HEK293 (cell line): Measurements from ENCODE around the gene MYEF2.

Source experiments
- CTCF ChIP-seq: fragments of 450-650 bp; formaldehyde crosslinking; IDR thresholded peaks from 2 replicates; pipeline ENCODE4 v1.5.1; 2016; ENCODE audit warnings: missing biosample characterization, missing genetic modification characterization
- GFI1B ChIP-seq: fragments of 450-650 bp; formaldehyde crosslinking; IDR thresholded peaks from 2 replicates; pipeline ENCODE4 v1.5.1; 2016; ENCODE audit warnings: missing biosample characterization, missing genetic modification characterization
- HOXC10 ChIP-seq: sonication (generic); formaldehyde crosslinking; IDR thresholded peaks from 2 replicates; pipeline ENCODE4 v1.8.1; 2023; ENCODE audit warnings: mild to moderate bottlenecking, missing genetic modification reagents
- MYNN ChIP-seq: fragments of 450-650 bp; formaldehyde crosslinking; IDR thresholded peaks from 2 replicates; pipeline ENCODE4 v1.5.1; 2016; ENCODE audit warnings: missing biosample characterization, missing genetic modification characterization, borderline replicate concordance
- ZIC2 ChIP-seq: fragments of 450-650 bp; formaldehyde crosslinking; IDR thresholded peaks from 2 replicates; pipeline ENCODE4 v1.5.1; 2016; ENCODE audit warnings: missing biosample characterization, missing genetic modification characterization
- ZNF221 ChIP-seq: fragments of 450-650 bp; formaldehyde crosslinking; IDR thresholded peaks from 2 replicates; pipeline ENCODE4 v1.5.1; 2017; ENCODE audit warnings: missing biosample characterization, missing genetic modification characterization, borderline replicate concordance
- ZNF23 ChIP-seq: fragments of 450-650 bp; formaldehyde crosslinking; IDR thresholded peaks from 2 replicates; pipeline ENCODE4 v1.5.1; 2016; ENCODE audit warnings: missing biosample characterization, missing genetic modification characterization, borderline replicate concordance
- ZNF530 ChIP-seq: fragments of 450-650 bp; formaldehyde crosslinking; IDR thresholded peaks from 2 replicates; pipeline ENCODE4 v1.5.1; 2016; ENCODE audit warnings: low read depth, missing biosample characterization, missing genetic modification characterization
- ZNF549 ChIP-seq: fragments of 450-650 bp; IDR thresholded peaks from 2 replicates; pipeline ENCODE4 v1.5.1; 2018; ENCODE audit warnings: missing biosample characterization, missing genetic modification characterization, mild to moderate bottlenecking, inconsistent platforms, moderate library complexity
- ZNF701 ChIP-seq: fragments of 450-650 bp; formaldehyde crosslinking; IDR thresholded peaks from 2 replicates; pipeline ENCODE4 v1.5.1; 2016; ENCODE audit warnings: missing biosample characterization, missing genetic modification characterization

- no peak for TF ChIP-seq MYNN (tag by site-specific recombination)
- TF ChIP-seq ZNF549 (tag by site-specific recombination), result no peak
- no peak for TF ChIP-seq ZNF530 (tag by site-specific recombination)
- no peak for TF ChIP-seq CTCF (tag by site-specific recombination)
- no peak for TF ChIP-seq ZNF221 (tag by site-specific recombination)
- TF ChIP-seq HOXC10 (CRISPR knock-in tag), result no peak
- TF ChIP-seq ZIC2, result no peak
- no peak for TF ChIP-seq ZNF23
- no peak for TF ChIP-seq GFI1B
- TF ChIP-seq ZNF701, result no peak
Observed at GRCh38 chr15:48144889-48145288, 33.2 kb downstream of the MYEF2 start.
